ENCODE results near the gene STAB2. TPM values are rescaled to one million over a fixed set of nuclear protein-coding genes. Genes with fewer than 3 reads are reported as not detected.

Gene STAB2
- total RNA-seq, 2 donors from 2014 or later, result under 0.01 TPM; not detected in 1

DNA sequence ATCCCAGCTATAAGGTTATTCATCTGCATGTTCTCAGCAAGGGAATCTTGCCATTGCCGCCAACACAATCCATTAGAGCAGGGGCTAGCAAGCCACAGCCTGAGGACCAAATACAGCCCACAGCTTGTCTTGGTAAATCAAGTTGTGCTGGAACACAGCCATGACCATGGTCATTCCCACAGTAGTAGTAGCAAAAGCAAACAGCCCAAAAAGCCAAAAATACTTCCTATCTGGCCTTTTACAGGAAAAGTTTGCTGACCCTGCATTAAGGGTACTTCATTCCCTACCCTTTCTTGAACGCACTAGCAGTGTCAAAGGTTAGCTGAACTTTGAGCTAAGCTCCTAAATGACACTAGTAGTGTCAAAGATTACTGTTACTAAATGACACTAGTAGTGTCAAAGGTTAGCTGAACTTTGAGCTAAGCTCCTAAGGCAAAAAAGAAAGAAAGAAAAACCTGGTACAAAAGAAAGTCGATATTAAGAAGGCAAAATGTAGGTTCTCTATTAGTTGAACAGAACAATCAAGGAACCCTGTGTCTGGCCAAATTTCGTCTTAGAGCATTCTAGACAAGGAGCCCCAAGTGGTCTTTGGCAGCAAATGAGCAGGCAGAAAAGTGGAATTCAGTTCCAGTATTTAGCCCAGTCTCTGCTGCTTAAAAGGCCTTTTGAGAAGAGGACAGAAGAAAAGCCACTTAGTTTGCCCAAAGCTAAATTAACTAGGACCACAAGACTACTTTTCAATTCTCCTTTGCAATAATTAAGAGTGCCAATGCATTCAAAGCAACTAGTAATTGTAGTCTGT, 186.2 kb downstream of the STAB2 start:
- WGBS, 2 donors, result 68 to 75% methylated on average over 3 to 4 of the region's 4 CpGs
- H3K4me3 ChIP-seq, result no peak overlapping the region
- TF ChIP-seq CTCF (IDR thresholded peaks at IDR 0.05), result no peak
- TF ChIP-seq POLR2A (IDR thresholded peaks at IDR 0.05), result no peak
- H3K27me3 ChIP-seq, result no peaks in the 10 kb centered on the region
- intact Hi-C loops (cut with DNase I), result no loop called here
- no peaks in the 10 kb centered on the region for H3K9me3 ChIP-seq
- H3K4me1 ChIP-seq, result peaks cover 17% of the 10 kb centered on the region
- ATAC-seq (no peak), DNase-seq (no peak)
- H3K36me3 ChIP-seq (replicated peaks in 1 of 2; ENCODE audit: insufficient read depth in 1 of 2, low read depth in 2 of 2), result peaks cover 0 to 3% of the 10 kb centered on the region in 2 donors
- H3K27ac ChIP-seq, result no peak overlapping the region

GRCh38 chr12:103774977-103775560, 188.0 kb downstream of the STAB2 start:
- 47 to 67% methylated on average over 10 of the region's 10 CpGs for WGBS, 2 donors
- DNase-seq (peak in 3 of 4 donors; percentile 27 to 56 (median 43)), ATAC-seq (peak; percentile 77)
- peak overlapping the region in 3 of 4 donors; percentile 1 to 37 (median 6) for H3K27ac ChIP-seq
- H3K4me1 ChIP-seq, result peaks cover 17% of the 10 kb centered on the region
- TF ChIP-seq POLR2A (IDR thresholded peaks at IDR 0.05) (no peak), CTCF (IDR thresholded peaks at IDR 0.05) (no peak)
- no peak overlapping the region for H3K4me3 ChIP-seq
- no peaks in the 10 kb centered on the region for H3K27me3 ChIP-seq
- no peaks in the 10 kb centered on the region for H3K9me3 ChIP-seq
- peaks cover 0 to 3% of the 10 kb centered on the region in 2 donors for H3K36me3 ChIP-seq (replicated peaks in 1 of 2; ENCODE audit: insufficient read depth in 1 of 2, low read depth in 2 of 2)
- intact Hi-C loops (cut with DNase I), result no loop called here

- no peak overlapping the region for H3K27ac ChIP-seq
- TF ChIP-seq CTCF (IDR thresholded peaks at IDR 0.05), result no peak
- WGBS, 2 donors, result 73 to 85% methylated on average over 6 of the region's 6 CpGs
- peaks cover 12% of the 10 kb centered on the region for H3K4me1 ChIP-seq
- ATAC-seq (no peak), DNase-seq (no peak)
- no peak overlapping the region for H3K4me3 ChIP-seq
- intact Hi-C loops (cut with DNase I), result no loop called here
- H3K27me3 ChIP-seq, result no peaks in the 10 kb centered on the region
- peaks cover 0 to 5% of the 10 kb centered on the region in 2 donors for H3K36me3 ChIP-seq (replicated peaks in 1 of 2; ENCODE audit: insufficient read depth in 1 of 2, low read depth in 2 of 2)
- no peaks in the 10 kb centered on the region for H3K9me3 ChIP-seq
These were observed 191.7 kb downstream of the STAB2 start for GRCh38 chr12:103778781-103779180.

DNA sequence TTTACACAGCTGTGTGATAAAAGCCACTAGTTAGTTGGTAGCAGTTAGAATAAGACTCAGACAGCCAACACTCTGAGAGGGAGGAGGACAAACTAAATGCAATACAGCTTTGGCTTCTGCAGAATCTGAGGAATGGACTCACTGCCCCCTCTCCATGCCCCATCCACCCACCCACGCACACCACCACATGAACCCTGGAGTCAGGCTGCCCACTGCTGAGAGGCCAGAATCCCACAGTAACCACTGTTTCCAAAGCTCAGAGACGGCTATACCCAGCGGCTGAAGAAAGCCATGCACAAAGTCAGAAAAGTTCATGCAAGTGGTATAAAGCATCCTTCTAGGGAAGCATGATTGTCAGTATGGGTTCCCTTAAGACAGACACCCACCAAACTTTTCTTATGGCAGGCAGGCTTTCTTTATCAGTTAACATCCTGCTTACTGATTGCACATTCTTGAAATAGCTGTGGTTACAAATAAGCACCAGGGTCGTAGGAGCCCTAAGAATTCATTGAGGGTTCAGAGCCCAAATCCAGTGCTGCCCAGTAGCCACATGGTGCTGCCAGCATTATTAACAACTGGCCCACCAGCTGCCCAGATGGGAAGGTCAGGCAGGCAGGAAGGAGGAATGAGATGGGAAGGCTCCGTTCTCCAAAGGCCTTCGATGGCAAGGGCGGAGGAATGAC, 192.5 kb downstream of the STAB2 start:
- no peak overlapping the region for H3K27ac ChIP-seq
- 85 to 88% methylated on average over 7 of the region's 7 CpGs for WGBS, 2 donors
- intact Hi-C loops (cut with DNase I), result loop anchor here (10.0 kb wide), 1 partner anchor 85 kb away; no protein-coding TSS in a partner anchor
- TF ChIP-seq POLR2A (IDR thresholded peaks at IDR 0.05) (no peak), CTCF (IDR thresholded peaks at IDR 0.05) (no peak)
- H3K4me1 ChIP-seq, result peaks cover 16% of the 10 kb centered on the region
- ATAC-seq (no peak), DNase-seq (no peak)
- no peaks in the 10 kb centered on the region for H3K9me3 ChIP-seq
- no peak overlapping the region for H3K4me3 ChIP-seq
- H3K27me3 ChIP-seq, result no peaks in the 10 kb centered on the region
- peaks cover 0 to 5% of the 10 kb centered on the region in 2 donors for H3K36me3 ChIP-seq (replicated peaks in 1 of 2; ENCODE audit: insufficient read depth in 1 of 2, low read depth in 2 of 2)

Measured in body of pancreas (tissue), 4 donors.